Measurements from ENCODE around the gene UBA5.

Gene UBA5

DNA sequence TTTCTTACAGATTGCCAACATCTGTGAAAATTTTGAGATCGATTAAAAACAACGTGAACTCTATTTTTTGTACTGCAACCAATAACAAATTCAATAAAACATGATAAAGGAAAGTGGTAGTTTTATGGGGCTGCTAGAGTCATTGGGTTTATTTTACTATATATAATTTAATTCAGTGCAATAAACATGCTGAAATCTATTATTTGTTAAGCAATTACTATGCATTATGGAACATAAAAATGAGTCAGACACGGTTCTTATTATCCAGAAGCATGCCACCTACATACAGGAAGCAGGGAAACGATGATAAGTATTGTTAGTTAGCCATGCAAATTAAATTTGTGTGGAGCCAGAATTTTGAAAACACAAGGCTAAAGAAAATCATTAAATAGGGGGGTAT is 34.9 kb downstream of the UBA5 start:
- TF ChIP-seq CSRNP3 (CRISPR knock-in tag; IDR thresholded peaks at IDR 0.05) (0 out of 2 replicates have a peak, but pooled peaks have one; percentile 15), PPARA (CRISPR knock-in tag; IDR thresholded peaks at IDR 0.05; ENCODE audit: borderline replicate concordance) (no peak), TOX (CRISPR knock-in tag; IDR thresholded peaks at IDR 0.05; ENCODE audit: borderline replicate concordance) (no peak), ISL1 (CRISPR knock-in tag; IDR thresholded peaks at IDR 0.05) (peak; percentile 63), TCF4 (CRISPR knock-in tag; IDR thresholded peaks at IDR 0.05; ENCODE audit: borderline replicate concordance) (peak; percentile 85), CSDC2 (CRISPR knock-in tag; IDR thresholded peaks at IDR 0.05) (no peak), ESRRG (CRISPR knock-in tag; IDR thresholded peaks at IDR 0.05) (no peak)
- ATAC-seq = no peak; the same call in 2 of the 3 replicates

DNA sequence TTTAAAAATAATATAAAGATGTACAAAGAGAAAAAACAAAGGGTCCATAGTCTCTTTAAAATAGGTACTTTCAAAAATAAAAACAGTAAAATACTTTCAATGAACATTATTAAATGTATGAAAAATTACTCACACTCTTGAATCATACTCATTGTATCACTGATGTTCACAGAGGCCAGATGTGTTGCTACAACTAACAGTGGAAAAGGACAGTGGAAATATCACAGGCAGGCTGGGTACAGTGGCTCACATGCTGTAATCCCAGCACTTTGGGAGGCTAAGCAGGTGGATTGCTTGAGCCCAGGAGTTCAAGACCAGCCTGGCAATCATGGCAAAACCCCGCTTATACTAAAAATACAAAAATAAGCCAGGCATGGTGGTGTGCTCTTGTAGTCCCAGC is 35.3 kb downstream of the UBA5 start:
- TF ChIP-seq ESRRG (CRISPR knock-in tag; IDR thresholded peaks at IDR 0.05) (no peak), ISL1 (CRISPR knock-in tag; IDR thresholded peaks at IDR 0.05) (no peak), ZNF70 (CRISPR knock-in tag; IDR thresholded peaks at IDR 0.05) (no peak), CSRNP3 (CRISPR knock-in tag; IDR thresholded peaks at IDR 0.05) (no peak)
- ATAC-seq = peak; percentile 47; the same call in 1 of the 3 replicates

- no peak for ATAC-seq
- no peak for TF ChIP-seq PPARA (CRISPR knock-in tag; IDR thresholded peaks at IDR 0.05; ENCODE audit: borderline replicate concordance)
These were observed 43.6 kb downstream of the UBA5 start for GRCh38 chr3:132703733-132704132.

DNA sequence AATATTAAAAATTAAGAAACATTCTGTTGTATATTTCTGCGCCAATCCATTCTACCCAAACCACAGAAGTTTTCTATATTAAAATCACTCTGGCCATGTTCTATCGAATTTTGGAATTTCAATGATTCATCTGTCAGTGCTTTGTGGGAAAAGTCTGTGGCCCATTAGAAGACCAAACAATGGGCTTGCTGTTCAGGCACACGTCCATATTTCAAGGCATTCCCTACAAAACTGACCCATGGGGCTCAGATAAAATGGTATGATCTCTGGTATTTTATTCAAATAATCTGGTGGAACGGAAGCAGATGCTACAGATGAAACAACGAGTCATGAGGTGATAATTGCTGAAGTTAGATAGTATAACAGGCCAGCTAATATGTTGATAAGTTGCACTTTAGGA is 49.6 kb downstream of the UBA5 start:
- TF ChIP-seq ARNTL (CRISPR knock-in tag; IDR thresholded peaks at IDR 0.05; ENCODE audit: borderline replicate concordance, low read depth) (no peak), RARB (CRISPR knock-in tag; IDR thresholded peaks at IDR 0.05) (no peak), CREB5 (CRISPR knock-in tag; IDR thresholded peaks at IDR 0.05; ENCODE audit: low read depth) (no peak), ESRRG (CRISPR knock-in tag; IDR thresholded peaks at IDR 0.05) (no peak), PPARA (CRISPR knock-in tag; IDR thresholded peaks at IDR 0.05; ENCODE audit: borderline replicate concordance) (no peak), GLIS3 (CRISPR knock-in tag; IDR thresholded peaks at IDR 0.05) (no peak), PATZ1 (CRISPR knock-in tag; IDR thresholded peaks at IDR 0.05; ENCODE audit: borderline replicate concordance) (no peak), ISL1 (CRISPR knock-in tag; IDR thresholded peaks at IDR 0.05) (no peak), ZC3H10 (CRISPR knock-in tag; IDR thresholded peaks at IDR 0.05) (no peak), CSRNP3 (CRISPR knock-in tag; IDR thresholded peaks at IDR 0.05) (no peak), OSR1 (CRISPR knock-in tag; IDR thresholded peaks at IDR 0.05) (no peak)
- ATAC-seq = no peak

DNA sequence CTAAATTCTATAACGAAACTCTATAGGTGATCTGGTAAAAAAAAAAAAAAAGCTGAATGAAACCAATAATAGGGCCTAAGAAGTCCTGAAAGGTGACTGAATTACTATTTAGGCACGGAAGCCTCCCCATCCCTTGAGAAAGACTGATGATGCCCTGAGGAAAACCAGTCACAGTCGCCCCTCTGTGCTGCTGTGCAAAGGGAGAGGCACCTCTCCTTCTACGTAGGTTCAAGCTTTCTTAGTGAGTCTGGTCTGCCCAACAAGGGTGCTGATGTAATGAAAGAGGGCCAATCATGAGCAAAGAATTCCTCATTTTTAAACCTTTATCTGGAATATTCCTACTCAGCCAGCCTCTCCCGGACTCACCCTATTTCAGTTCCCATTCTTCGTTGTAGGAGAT is 50.2 kb downstream of the UBA5 start:
- ATAC-seq = no peak
- no peak for TF ChIP-seq ZNF565 (CRISPR knock-in tag; conservative IDR thresholded peaks at IDR 0.05; ENCODE audit: low read depth)
- no peak for TF ChIP-seq CSDC2 (CRISPR knock-in tag; IDR thresholded peaks at IDR 0.05)
- no peak for TF ChIP-seq TSHZ2 (CRISPR knock-in tag; IDR thresholded peaks at IDR 0.05)
- no peak for TF ChIP-seq RARB (CRISPR knock-in tag; IDR thresholded peaks at IDR 0.05)

All from SK-N-SH treated with all-trans-retinoic acid at 6 μM for 48 hours (cell line).